H9 (cell line): Measurements from ENCODE around the gene IQCM. TPM values are rescaled to one million over a fixed set of nuclear protein-coding genes. Genes with fewer than 3 reads are reported as not detected.

Experiments
- DNase-seq: peaks from one replicate; pipeline ENCODE4 v3.0.0-alpha.2; 2017
- H2AFZ ChIP-seq: one replicate; pipeline ENCODE4 v1.6.1; 2013; ENCODE audit warnings: mild to moderate bottlenecking, low read length, control low read depth, moderate library complexity
- H2AK5ac ChIP-seq: 2 replicates; pipeline ENCODE4 v1.6.1; 2013; ENCODE audit warnings: low read length, control low read depth, mixed read lengths; ENCODE audit not compliant: insufficient read length
- H2BK120ac ChIP-seq: one replicate; pipeline ENCODE4 v1.6.1; 2013; ENCODE audit warnings: low read depth, mild to moderate bottlenecking, low read length, control low read depth, inconsistent platforms; ENCODE audit not compliant: poor library complexity, severe bottlenecking
- H2BK12ac ChIP-seq: 2 replicates; pipeline ENCODE4 v1.6.1; 2013; ENCODE audit warnings: low read length, control low read depth, mixed read lengths, low read depth; ENCODE audit not compliant: insufficient read length
- H2BK15ac ChIP-seq: 2 replicates; pipeline ENCODE4 v1.6.1; 2013; ENCODE audit warnings: low read depth, low read length, control low read depth
- H2BK20ac ChIP-seq: one replicate; pipeline ENCODE4 v1.6.1; 2013; ENCODE audit warnings: low read depth, mild to moderate bottlenecking, low read length, control low read depth, inconsistent platforms; ENCODE audit not compliant: poor library complexity, severe bottlenecking
- H2BK5ac ChIP-seq: 2 replicates; pipeline ENCODE4 v1.6.1; 2013; ENCODE audit warnings: low read length, control low read depth, mixed read lengths; ENCODE audit not compliant: insufficient read length
- H3K14ac ChIP-seq: 2 replicates; pipeline ENCODE4 v1.6.1; 2013; ENCODE audit warnings: low read length, control low read depth; ENCODE audit not compliant: insufficient read depth
- H3K18ac ChIP-seq: 2 replicates; pipeline ENCODE4 v1.6.1; 2013; ENCODE audit warnings: low read depth, mild to moderate bottlenecking, mixed read lengths, low read length, control low read depth; ENCODE audit not compliant: insufficient read length
- H3K23ac ChIP-seq: 2 replicates; pipeline ENCODE4 v1.6.1; 2013; ENCODE audit warnings: low read length, control low read depth, mixed read lengths, low read depth; ENCODE audit not compliant: insufficient read length
- H3K23me2 ChIP-seq: 2 replicates; pipeline ENCODE4 v1.6.1; 2013; ENCODE audit warnings: low read depth, mild to moderate bottlenecking, mixed read lengths, low read length, control low read depth; ENCODE audit not compliant: insufficient read length, poor library complexity, severe bottlenecking
- H3K27ac ChIP-seq: 2 replicates; pipeline ENCODE4 v1.5.1; 2013; ENCODE audit warnings: low read length, control low read depth, mixed read lengths, low read depth; ENCODE audit not compliant: insufficient read length
- H3K27me3 ChIP-seq: 2 replicates; pipeline ENCODE4 v1.6.1; 2013; ENCODE audit warnings: low read length, control low read depth, inconsistent platforms; ENCODE audit not compliant: insufficient read depth
- H3K4ac ChIP-seq: 2 replicates; pipeline ENCODE4 v1.6.1; 2013; ENCODE audit warnings: low read depth, mild to moderate bottlenecking, control low read depth, inconsistent platforms, low read length, moderate library complexity
- H3K4me1 ChIP-seq: 2 replicates; pipeline ENCODE4 v1.6.1; 2013; ENCODE audit warnings: low read length, control low read depth, inconsistent platforms; ENCODE audit not compliant: insufficient read depth
- H3K4me2 ChIP-seq: 2 replicates; pipeline ENCODE4 v1.6.1; 2013; ENCODE audit warnings: low read length, control low read depth, mixed read lengths; ENCODE audit not compliant: insufficient read length, insufficient read depth
- H3K56ac ChIP-seq: 2 replicates; pipeline ENCODE4 v1.6.1; 2013; ENCODE audit warnings: low read depth, mild to moderate bottlenecking, mixed read lengths, low read length, control low read depth; ENCODE audit not compliant: insufficient read length
- H3K79me1 ChIP-seq: 2 replicates; pipeline ENCODE4 v1.6.1; 2013; ENCODE audit warnings: low read depth, mild to moderate bottlenecking, moderate library complexity, low read length, control low read depth, inconsistent platforms; ENCODE audit not compliant: insufficient read depth, poor library complexity, severe bottlenecking
- H3K79me2 ChIP-seq: 2 replicates; pipeline ENCODE4 v1.6.1; 2013; ENCODE audit warnings: low read length, control low read depth, inconsistent platforms; ENCODE audit not compliant: insufficient read depth
- H3K9ac ChIP-seq: 2 replicates; pipeline ENCODE4 v1.6.1; 2013; ENCODE audit warnings: low read length, control low read depth, mixed read lengths; ENCODE audit not compliant: insufficient read length; ENCODE audit errors: extremely low read depth
- H3K9me3 ChIP-seq: one replicate; pipeline ENCODE4 v1.6.1; 2013; ENCODE audit warnings: low read depth, low read length, inconsistent platforms; ENCODE audit not compliant: control insufficient read depth
- H3T11ph ChIP-seq: one replicate; pipeline ENCODE4 v1.6.1; 2013; ENCODE audit warnings: mild to moderate bottlenecking, low read length, control low read depth, inconsistent platforms
- H4K20me1 ChIP-seq: one replicate; pipeline ENCODE4 v1.6.1; 2013; ENCODE audit not compliant: control insufficient read depth, insufficient read length, insufficient read depth
- H4K5ac ChIP-seq: 2 replicates; pipeline ENCODE4 v1.6.1; 2013; ENCODE audit warnings: low read depth, mild to moderate bottlenecking, mixed read lengths, low read length, control low read depth; ENCODE audit not compliant: insufficient read length
- H4K8ac ChIP-seq: replicated peaks from 2 replicates; pipeline ENCODE4 v1.6.1; 2013; ENCODE audit warnings: low read length, control low read depth, mixed read lengths, low read depth; ENCODE audit not compliant: insufficient read length
- H4K91ac ChIP-seq: 2 replicates; pipeline ENCODE4 v1.6.1; 2013; ENCODE audit warnings: low read depth, mild to moderate bottlenecking, moderate library complexity, mixed read lengths, low read length, control low read depth; ENCODE audit not compliant: insufficient read length
- H3K27ac Mint-ChIP-seq, 3 experiments: 2 replicates in 2 of 3; 3 replicates in 1 of 3; pipeline ENCODE4 v1.8.0; 2020 to 2021; ENCODE audit warnings: mixed read lengths in 3 of 3, mild to moderate bottlenecking in 1 of 3, moderate library complexity in 1 of 3
- H3K27me3 Mint-ChIP-seq: 2 replicates; pipeline ENCODE4 v1.8.0; 2021; ENCODE audit warnings: low read depth, mild to moderate bottlenecking, moderate library complexity, mixed read lengths
- H3K36me3 Mint-ChIP-seq, 3 experiments: 2 replicates in 2 of 3; 3 replicates in 1 of 3; pipeline ENCODE4 v1.8.0; 2020 to 2021; ENCODE audit warnings: low read depth in 3 of 3, mixed read lengths in 3 of 3; ENCODE audit not compliant: insufficient read depth in 1 of 3
- H3K4me1 Mint-ChIP-seq, 2 experiments: 2 replicates each; pipeline ENCODE4 v1.8.0; 2020; ENCODE audit warnings: mixed read lengths in 2 of 2
- H3K4me3 Mint-ChIP-seq, 2 experiments: 2 replicates in 1 of 2; 3 replicates in 1 of 2; pipeline ENCODE4 v1.8.0; 2020 to 2021; ENCODE audit warnings: mild to moderate bottlenecking in 2 of 2, mixed read lengths in 2 of 2, moderate library complexity in 1 of 2
- H3K9me3 Mint-ChIP-seq, 2 experiments: 2 replicates in 1 of 2; 3 replicates in 1 of 2; pipeline ENCODE4 v1.8.0; 2020; ENCODE audit warnings: mild to moderate bottlenecking in 2 of 2, mixed read lengths in 2 of 2, moderate library complexity in 1 of 2
- CTCF ChIP-seq: fragments of 200-600 bp; sonication (generic); conservative IDR thresholded peaks from 3 replicates; pipeline ENCODE4 v1.8.0; 2021; ENCODE audit warnings: antibody characterized with exemption, mild to moderate bottlenecking
- WGBS: extraction: QIAGEN DNeasy Blood & Tissue Kit; methylation state at CpG from one replicate; pipeline ENCODE4 v1.1.7; 2013; ENCODE audit warnings: missing lambda C conversion rate, low lambda C conversion rate, mixed read lengths; ENCODE audit not compliant: insufficient read length; ENCODE audit errors: extremely low coverage; 5-methylcytosine and 5-hydroxymethylcytosine counted together
- long read RNA-seq: library from polyadenylated mRNA; unstranded; transcript quantifications from one replicate; pipeline ENCODE4 v2.0.0, GENCODE V29; 2020
- total RNA-seq: library from RNA; stranded (reverse); gene quantifications from 2 replicates; pipeline ENCODE4 v1.2.1, GENCODE V29; 2021

The IQCM gene, protein sequence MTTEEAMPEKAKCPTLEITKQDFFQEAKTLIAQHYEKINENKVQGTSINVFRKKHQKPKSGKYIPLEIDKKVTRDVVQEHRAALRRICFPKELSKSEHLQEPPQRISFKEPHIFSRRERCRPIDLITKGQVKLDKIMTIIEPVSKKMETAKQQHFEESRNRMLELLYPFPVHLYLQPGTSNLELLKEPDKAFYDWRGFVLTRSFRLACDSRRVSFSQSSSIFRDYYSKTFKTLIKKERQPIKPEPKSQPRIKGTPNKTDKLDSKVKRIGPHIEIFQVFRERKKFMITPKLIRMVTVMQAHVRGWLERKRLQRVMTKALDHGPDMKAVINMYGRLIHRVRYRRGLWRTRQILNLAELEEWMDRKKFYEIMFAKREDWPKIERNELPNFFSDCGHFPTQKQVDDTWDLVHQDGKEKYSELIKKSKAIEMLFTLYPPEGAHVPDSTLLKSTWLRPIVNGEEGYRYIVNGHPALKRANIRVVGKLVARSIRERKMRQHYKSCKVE
- 0.15 TPM in 2 replicates for total RNA-seq
- long read RNA-seq: 0 reads

DNA sequence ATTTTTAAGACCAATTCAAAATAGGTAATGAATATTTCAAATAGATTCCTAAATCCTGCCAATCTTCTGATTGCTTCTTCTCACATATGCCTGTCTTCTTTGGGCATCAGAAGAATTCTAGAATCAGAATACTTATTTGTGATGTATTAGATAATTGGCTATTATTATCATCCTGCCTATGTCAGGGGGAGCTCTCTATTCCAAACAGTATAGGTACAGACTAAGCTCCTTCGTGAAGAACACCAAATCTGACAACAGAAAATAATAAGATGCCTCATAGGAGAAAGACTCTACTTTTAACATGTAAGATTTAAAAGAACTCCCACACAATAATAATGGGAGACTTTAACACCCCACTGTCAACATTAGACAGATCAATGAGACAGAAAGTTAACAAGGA lies at the start of gene IQCM:
Gene IQCM, minus strand, starts transcription at position 101 of the 400 bp plus-strand sequence. CDS start 73,152 bp downstream, outside the sequence.
- H4K8ac ChIP-seq: no peak within 1 kb of the TSS
- no peak within 1 kb of the TSS for H3K27ac ChIP-seq
- Mint-ChIP-seq H3K9me3 (no peaks in the 10 kb centered on the region), H3K4me1 (no peaks in the 10 kb centered on the region), H3K27me3 (no peaks in the 10 kb centered on the region), H3K4me3 (no peak within 1 kb of the TSS), H3K36me3 (no peaks in the 10 kb centered on the region), H3K27ac (no peak within 1 kb of the TSS)
- no peaks in the 10 kb centered on the region for H3K4me1 ChIP-seq
- no peak within 1 kb of the TSS for H3K18ac ChIP-seq
- H3K4ac ChIP-seq: no peak within 1 kb of the TSS
- H3K23me2 ChIP-seq: no peaks in the 10 kb centered on the region
- no peak within 1 kb of the TSS for H4K91ac ChIP-seq
- H3K23ac ChIP-seq: no peak within 1 kb of the TSS
- H3K14ac ChIP-seq: no peak within 1 kb of the TSS
- no peak for DNase-seq
- H2AK5ac ChIP-seq: no peak within 1 kb of the TSS
- no peaks in the 10 kb centered on the region for H3K79me2 ChIP-seq
- no peak within 1 kb of the TSS for H2BK5ac ChIP-seq
- H3K9ac ChIP-seq: no peak within 1 kb of the TSS
- no peak within 1 kb of the TSS for H4K5ac ChIP-seq
- no peaks in the 10 kb centered on the region for H3K9me3 ChIP-seq
- no peak within 1 kb of the TSS for H3K56ac ChIP-seq
- H4K20me1 ChIP-seq: no peaks in the 10 kb centered on the region
- no peak within 1 kb of the TSS for H2BK12ac ChIP-seq
- H3K27me3 ChIP-seq: no peaks in the 10 kb centered on the region
- no peak for TF ChIP-seq CTCF
- no peaks in the 10 kb centered on the region for H3K79me1 ChIP-seq
- no CpG with 5 or more reads among the region's 1 CpG for WGBS
- H2BK120ac ChIP-seq: no peak within 1 kb of the TSS
- H2BK15ac ChIP-seq: no peak within 1 kb of the TSS
- H2BK20ac ChIP-seq: no peak within 1 kb of the TSS
- H2AFZ ChIP-seq: no peak within 1 kb of the TSS
- H3K4me2 ChIP-seq: no peak within 1 kb of the TSS
- H3T11ph ChIP-seq: no peak within 1 kb of the TSS
